GM18870 (cell line): ENCODE data around the gene SCAMP4.

Source experiments
- ATAC-seq: cut with Tn5 transposase; IDR thresholded peaks from one replicate; pipeline ENCODE4 v1.9.1; 2021; ENCODE audit warnings: moderate library complexity; ENCODE audit not compliant: unreplicated experiment

The SCAMP4 gene

GRCh38 chr19:1955171-1956121 lies 50.2 kb downstream of the SCAMP4 start:
- no peak for ATAC-seq

GRCh38 chr19:1956122-1956494 lies 50.9 kb downstream of the SCAMP4 start:
- ATAC-seq, result no peak

- ATAC-seq, result no peak
These were observed 51.8 kb downstream of the SCAMP4 start for GRCh38 chr19:1956868-1957492.

GRCh38 chr19:1957562-1958248 lies 52.5 kb downstream of the SCAMP4 start:
- no peak for ATAC-seq

GRCh38 chr19:1959928-1960589 lies 54.9 kb downstream of the SCAMP4 start:
- no peak for ATAC-seq

- ATAC-seq, result no peak
These were observed 56.0 kb downstream of the SCAMP4 start for GRCh38 chr19:1961000-1961883.

- no peak for ATAC-seq
These were observed 57.5 kb downstream of the SCAMP4 start for GRCh38 chr19:1962674-1963073.

- no peak for ATAC-seq
These were observed 61.9 kb downstream of the SCAMP4 start for GRCh38 chr19:1967087-1967608.

GRCh38 chr19:1968279-1969175 lies 63.3 kb downstream of the SCAMP4 start:
- no peak for ATAC-seq

- no peak for ATAC-seq
These were observed 64.2 kb downstream of the SCAMP4 start for GRCh38 chr19:1969176-1970002.

GRCh38 chr19:1970003-1970805 lies 65.0 kb downstream of the SCAMP4 start:
- ATAC-seq, result no peak

- ATAC-seq, result no peak
These were observed 65.8 kb downstream of the SCAMP4 start for GRCh38 chr19:1970806-1971502.

GRCh38 chr19:1974381-1975161 lies 69.4 kb downstream of the SCAMP4 start:
- no peak for ATAC-seq

GRCh38 chr19:1975162-1975480 lies 69.9 kb downstream of the SCAMP4 start:
- ATAC-seq, result no peak
